Measurements from ENCODE around the gene KCNK3.
A peak's percentile ranks its signal among the peaks of the same experiment; 100 is the strongest.

KCNK3 gene

GRCh38 chr2:26715528-26716270, 23.2 kb downstream of the KCNK3 start:
- no peak for DNase-seq

- DNase-seq: no peak
Observed at GRCh38 chr2:26716340-26716739, 23.8 kb downstream of the KCNK3 start.

DNA sequence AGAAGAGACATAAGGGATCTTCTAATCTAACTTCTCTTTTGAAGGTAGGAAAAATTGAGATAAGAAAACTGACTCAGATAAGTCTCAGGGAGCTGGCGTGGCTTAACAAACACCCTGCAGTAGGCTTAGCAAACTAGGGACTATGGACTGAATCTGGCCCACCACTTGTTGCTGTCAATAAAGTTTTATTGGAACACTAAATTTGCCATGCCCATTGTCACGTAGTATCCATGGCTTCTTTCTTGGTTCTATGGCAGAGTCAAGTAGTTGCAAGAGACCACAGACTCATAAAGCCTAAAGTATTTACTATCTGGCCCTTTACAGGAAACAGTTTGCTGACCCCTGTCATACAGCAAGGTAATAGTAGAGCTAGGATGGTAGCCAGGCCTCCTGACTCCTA, 24.2 kb downstream of the KCNK3 start:
- no peak for DNase-seq

GRCh38 chr2:26717362-26717761, 24.8 kb downstream of the KCNK3 start:
- DNase-seq: no peak

GRCh38 chr2:26718949-26719686, 26.6 kb downstream of the KCNK3 start:
- no peak for DNase-seq

GRCh38 chr2:26720322-26721114, 28.0 kb downstream of the KCNK3 start:
- DNase-seq: peak in 1 of 3 donors; percentile 21

GRCh38 chr2:26721115-26722032, 28.9 kb downstream of the KCNK3 start:
- no peak for DNase-seq

DNA sequence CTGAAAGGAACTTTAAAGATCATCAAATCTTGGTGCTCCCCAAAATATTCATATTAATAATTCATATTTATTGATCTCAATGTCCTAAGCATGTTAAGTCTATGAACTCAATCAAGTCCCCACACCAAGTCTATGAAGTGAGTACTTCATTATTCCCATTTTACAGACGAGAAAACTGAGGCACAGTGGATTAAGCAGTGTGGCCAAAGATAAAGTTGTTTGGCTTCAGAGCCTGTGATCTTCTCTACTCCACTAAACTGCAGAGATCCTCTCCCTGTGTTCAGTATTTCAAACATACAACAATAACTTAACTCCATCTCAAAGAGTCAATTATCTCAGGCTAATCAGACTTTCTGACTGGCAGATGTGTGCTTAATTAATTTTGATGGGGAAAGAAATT, 29.8 kb downstream of the KCNK3 start:
- no peak for DNase-seq

DNA sequence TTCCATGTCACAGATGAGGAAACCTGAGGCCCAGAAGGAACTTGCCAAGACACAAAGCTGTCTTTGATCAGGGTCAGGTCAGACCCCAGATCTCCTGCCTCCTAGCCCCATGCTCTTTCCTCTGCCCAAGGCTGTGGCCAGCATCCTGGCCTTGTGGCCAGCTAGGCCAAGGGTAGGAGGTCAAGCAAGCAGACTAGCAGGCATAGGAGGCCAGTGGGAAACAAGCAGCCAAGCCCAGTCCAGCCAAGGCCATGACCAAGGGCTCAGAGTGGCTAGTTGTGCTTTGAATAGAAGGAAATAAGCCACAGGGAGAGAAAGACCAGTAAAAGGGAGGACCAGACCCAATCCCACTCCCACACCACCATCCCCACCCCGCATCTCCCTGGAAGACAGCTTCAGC, 30.4 kb downstream of the KCNK3 start:
- no peak for DNase-seq

GRCh38 chr2:26723475-26723874, 31.0 kb downstream of the KCNK3 start:
- DNase-seq: no peak

DNA sequence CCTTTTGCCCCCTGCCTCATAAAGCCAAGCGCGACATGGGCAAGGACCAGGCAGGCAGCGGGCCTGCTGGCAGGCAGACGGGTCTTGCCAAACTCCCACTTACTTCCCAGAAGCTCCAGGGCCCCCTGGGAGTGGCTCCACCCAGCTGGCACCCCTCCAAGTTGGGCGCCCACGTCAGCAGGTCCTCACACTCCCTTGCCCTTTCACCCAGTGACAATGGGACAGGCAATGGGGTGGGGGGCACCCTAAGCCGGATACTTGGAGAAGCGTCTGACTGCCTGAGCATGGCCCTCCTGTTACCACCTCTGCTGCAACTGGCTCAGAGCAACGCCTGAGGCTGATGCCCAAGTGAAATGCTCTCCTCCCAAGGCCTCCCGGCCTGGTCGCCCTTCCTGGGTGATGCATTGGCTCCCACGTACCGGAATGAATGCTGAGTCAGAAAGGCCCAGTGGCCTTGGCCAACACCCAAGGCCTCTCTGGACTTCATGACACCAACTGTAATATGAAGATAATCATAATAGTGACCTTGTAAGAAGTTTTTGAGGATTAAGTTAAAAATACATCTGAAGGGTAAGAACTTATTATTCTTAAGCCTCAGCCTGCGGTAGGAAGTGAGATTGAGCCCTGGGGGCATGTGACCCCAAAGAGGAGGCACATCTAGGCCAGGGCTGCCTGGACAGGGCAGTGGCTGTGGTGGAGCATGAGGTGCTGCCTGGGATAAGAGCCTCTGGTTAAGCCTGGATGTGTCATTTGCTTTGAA, 31.6 kb downstream of the KCNK3 start:
- DNase-seq: peak; percentile 14 to 30 (median 29)

DNA sequence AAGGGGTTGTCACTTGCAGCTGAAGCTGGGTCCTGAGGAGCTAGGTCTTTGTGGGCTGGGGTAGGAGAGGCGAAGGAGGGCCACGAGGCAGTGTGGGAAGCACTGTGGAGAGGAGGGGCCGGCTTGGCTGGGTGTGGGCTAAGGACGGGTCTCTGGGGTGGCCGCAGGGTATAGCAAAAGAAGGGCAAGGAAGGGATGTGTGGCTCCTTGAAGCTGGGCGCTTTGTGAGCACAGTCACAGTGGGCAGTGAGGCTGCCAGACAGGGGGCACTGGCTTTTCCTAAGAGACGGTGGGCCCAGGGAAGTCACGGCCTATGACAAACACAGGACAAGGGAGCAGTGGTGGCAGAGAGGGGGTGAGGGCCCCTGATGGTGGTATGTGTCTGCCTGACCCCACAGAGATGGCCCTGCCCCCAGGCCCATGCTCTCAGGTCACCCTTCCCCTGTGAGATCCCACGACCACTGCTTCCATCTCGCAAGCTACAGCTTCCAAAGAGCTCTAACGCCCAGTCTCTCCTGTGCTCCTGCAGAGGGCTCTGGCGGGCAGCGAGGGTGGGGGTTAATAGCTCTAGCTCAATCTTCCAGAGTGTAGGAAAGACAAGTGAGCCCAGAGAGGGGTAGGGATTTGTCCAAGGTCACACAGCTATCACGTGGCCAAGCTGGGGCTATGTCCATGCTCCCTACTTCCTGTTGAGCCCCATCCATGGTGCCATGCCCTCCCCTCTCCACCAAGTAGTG, 32.4 kb downstream of the KCNK3 start:
- no peak for DNase-seq

DNA sequence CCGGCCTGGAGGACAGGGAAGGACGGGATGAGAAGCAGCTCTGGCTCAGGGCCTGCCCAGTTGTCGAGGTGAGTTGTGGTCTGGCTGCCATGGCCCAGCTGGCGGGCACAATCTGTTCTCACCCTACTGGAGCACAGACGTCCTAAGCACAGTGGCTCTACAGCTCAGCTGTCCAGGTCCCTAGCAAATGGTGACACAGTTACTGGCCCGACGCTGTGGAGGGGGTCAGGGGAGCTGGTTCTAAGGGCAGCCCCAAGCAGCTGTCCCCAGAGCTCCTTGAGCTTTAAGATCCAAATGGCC, 32.9 kb downstream of the KCNK3 start:
- no peak for DNase-seq

GRCh38 chr2:26726228-26726627, 33.7 kb downstream of the KCNK3 start:
- DNase-seq: no peak

DNA sequence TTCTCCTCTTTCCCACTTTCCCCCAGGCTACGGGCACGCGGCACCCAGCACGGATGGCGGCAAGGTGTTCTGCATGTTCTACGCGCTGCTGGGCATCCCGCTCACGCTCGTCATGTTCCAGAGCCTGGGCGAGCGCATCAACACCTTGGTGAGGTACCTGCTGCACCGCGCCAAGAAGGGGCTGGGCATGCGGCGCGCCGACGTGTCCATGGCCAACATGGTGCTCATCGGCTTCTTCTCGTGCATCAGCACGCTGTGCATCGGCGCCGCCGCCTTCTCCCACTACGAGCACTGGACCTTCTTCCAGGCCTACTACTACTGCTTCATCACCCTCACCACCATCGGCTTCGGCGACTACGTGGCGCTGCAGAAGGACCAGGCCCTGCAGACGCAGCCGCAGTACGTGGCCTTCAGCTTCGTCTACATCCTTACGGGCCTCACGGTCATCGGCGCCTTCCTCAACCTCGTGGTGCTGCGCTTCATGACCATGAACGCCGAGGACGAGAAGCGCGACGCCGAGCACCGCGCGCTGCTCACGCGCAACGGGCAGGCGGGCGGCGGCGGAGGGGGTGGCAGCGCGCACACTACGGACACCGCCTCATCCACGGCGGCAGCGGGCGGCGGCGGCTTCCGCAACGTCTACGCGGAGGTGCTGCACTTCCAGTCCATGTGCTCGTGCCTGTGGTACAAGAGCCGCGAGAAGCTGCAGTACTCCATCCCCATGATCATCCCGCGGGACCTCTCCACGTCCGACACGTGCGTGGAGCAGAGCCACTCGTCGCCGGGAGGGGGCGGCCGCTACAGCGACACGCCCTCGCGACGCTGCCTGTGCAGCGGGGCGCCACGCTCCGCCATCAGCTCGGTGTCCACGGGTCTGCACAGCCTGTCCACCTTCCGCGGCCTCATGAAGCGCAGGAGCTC, 35.4 kb downstream of the KCNK3 start:
- DNase-seq: peak in 2 of 3 donors; percentile 25 to 52

DNA sequence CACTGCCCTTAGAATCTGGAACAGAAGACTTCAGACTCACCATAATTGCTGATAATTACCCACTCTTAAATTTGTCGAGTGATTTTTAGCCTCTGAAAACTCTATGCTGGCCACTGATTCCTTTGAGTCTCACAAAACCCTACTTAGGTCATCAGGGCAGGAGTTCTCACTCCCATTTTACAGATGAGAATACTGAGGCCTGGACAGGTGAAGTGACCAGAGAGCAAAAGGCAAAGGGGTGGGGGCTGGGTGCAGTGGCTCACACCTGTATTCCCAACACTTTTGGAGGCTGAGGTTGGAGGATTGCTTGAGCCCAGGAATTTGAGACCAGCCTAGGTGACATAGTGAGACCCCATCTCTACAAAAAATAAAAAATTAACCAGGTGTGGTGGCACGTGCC, 36.8 kb downstream of the KCNK3 start:
- no peak for DNase-seq

- peak; percentile 45 to 61 (median 52) for DNase-seq
Observed at GRCh38 chr2:26730549-26731344, 38.2 kb downstream of the KCNK3 start.

GRCh38 chr2:26731714-26732113, 39.2 kb downstream of the KCNK3 start:
- no peak for DNase-seq

DNA sequence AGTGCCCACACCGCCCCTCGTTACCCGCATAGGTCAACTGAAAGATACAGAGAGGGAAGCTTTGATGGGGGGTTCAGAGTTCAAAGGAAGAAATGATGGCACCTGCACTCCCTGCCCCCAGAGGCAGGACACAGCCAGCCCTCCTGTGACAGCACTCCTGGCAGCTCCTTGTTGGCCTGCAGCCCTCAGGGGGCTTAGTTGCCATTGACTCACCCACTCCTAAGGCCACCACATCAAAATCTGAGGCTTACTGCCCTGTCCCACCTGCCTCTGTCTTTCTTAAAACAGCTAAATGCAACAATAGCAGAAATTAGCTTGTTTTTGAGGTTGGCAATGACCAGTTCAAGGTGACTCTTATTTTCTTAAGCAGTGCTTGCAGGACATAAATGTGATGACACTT, 39.9 kb downstream of the KCNK3 start:
- no peak for DNase-seq
